ENCODE data around the gene ZYX.
A peak's percentile ranks its signal among the peaks of the same experiment; 100 is the strongest.

ZYX gene

GRCh38 chr7:143434660-143435059 lies 53.5 kb downstream of the ZYX start:
- no peak for TF ChIP-seq CREB5 (CRISPR knock-in tag; IDR thresholded peaks at IDR 0.05; ENCODE audit: low read depth)
- TF ChIP-seq OSR1 (CRISPR knock-in tag; IDR thresholded peaks at IDR 0.05): no peak
- TF ChIP-seq ARNTL (CRISPR knock-in tag; IDR thresholded peaks at IDR 0.05; ENCODE audit: borderline replicate concordance, low read depth): no peak
- TF ChIP-seq ZFP30 (CRISPR knock-in tag; IDR thresholded peaks at IDR 0.05): no peak
- TF ChIP-seq ZFP3 (CRISPR knock-in tag; IDR thresholded peaks at IDR 0.05): no peak
- TF ChIP-seq PPARA (CRISPR knock-in tag; IDR thresholded peaks at IDR 0.05; ENCODE audit: borderline replicate concordance): no peak
- no peak for TF ChIP-seq SNAI2 (CRISPR knock-in tag; IDR thresholded peaks at IDR 0.05)
- no peak for TF ChIP-seq TSHZ2 (CRISPR knock-in tag; IDR thresholded peaks at IDR 0.05)
- no peak for TF ChIP-seq ZNF70 (CRISPR knock-in tag; IDR thresholded peaks at IDR 0.05)
- no peak for TF ChIP-seq TOX (CRISPR knock-in tag; IDR thresholded peaks at IDR 0.05; ENCODE audit: borderline replicate concordance)
- no peak for TF ChIP-seq CSRNP3 (CRISPR knock-in tag; IDR thresholded peaks at IDR 0.05)
- TF ChIP-seq BACH2 (CRISPR knock-in tag; IDR thresholded peaks at IDR 0.05; ENCODE audit: borderline replicate concordance): no peak
- TF ChIP-seq GLIS3 (CRISPR knock-in tag; IDR thresholded peaks at IDR 0.05): no peak
- TF ChIP-seq ZC3H10 (CRISPR knock-in tag; IDR thresholded peaks at IDR 0.05): no peak
- no peak for TF ChIP-seq PATZ1 (CRISPR knock-in tag; IDR thresholded peaks at IDR 0.05; ENCODE audit: borderline replicate concordance)
- ATAC-seq: no peak

GRCh38 chr7:143435266-143435665 lies 54.1 kb downstream of the ZYX start:
- ATAC-seq: 0 out of 3 replicates have a peak, but pooled peaks have one; percentile 11
- no peak for TF ChIP-seq GLIS3 (CRISPR knock-in tag; IDR thresholded peaks at IDR 0.05)

- TF ChIP-seq TSHZ2 (CRISPR knock-in tag; IDR thresholded peaks at IDR 0.05): no peak
- no peak for TF ChIP-seq CSRNP3 (CRISPR knock-in tag; IDR thresholded peaks at IDR 0.05)
- TF ChIP-seq CREB5 (CRISPR knock-in tag; IDR thresholded peaks at IDR 0.05; ENCODE audit: low read depth): no peak
- no peak for TF ChIP-seq RARB (CRISPR knock-in tag; IDR thresholded peaks at IDR 0.05)
- no peak for TF ChIP-seq ARNTL (CRISPR knock-in tag; IDR thresholded peaks at IDR 0.05; ENCODE audit: borderline replicate concordance, low read depth)
- TF ChIP-seq OSR1 (CRISPR knock-in tag; IDR thresholded peaks at IDR 0.05): no peak
- TF ChIP-seq ISL1 (CRISPR knock-in tag; IDR thresholded peaks at IDR 0.05): no peak
- no peak for TF ChIP-seq CSDC2 (CRISPR knock-in tag; IDR thresholded peaks at IDR 0.05)
- no peak for TF ChIP-seq ZNF8 (CRISPR knock-in tag; IDR thresholded peaks at IDR 0.05)
- no peak for TF ChIP-seq ZC3H10 (CRISPR knock-in tag; IDR thresholded peaks at IDR 0.05)
- no peak for TF ChIP-seq ZNF70 (CRISPR knock-in tag; IDR thresholded peaks at IDR 0.05)
- no peak for ATAC-seq
Observed at GRCh38 chr7:143436325-143436946, 55.3 kb downstream of the ZYX start.

Measured in SK-N-SH treated with all-trans-retinoic acid at 6 μM for 48 hours (cell line).